H9 (cell line): Measurements from ENCODE around the gene GRID1. TPM values are rescaled to one million over a fixed set of nuclear protein-coding genes. Genes with fewer than 3 reads are reported as not detected.

Experiments used
- DNase-seq: peaks from one replicate; pipeline ENCODE4 v3.0.0-alpha.2; 2017
- H2AFZ ChIP-seq: one replicate; pipeline ENCODE4 v1.6.1; 2013; ENCODE audit warnings: mild to moderate bottlenecking, low read length, control low read depth, moderate library complexity
- H2AK5ac ChIP-seq: 2 replicates; pipeline ENCODE4 v1.6.1; 2013; ENCODE audit warnings: low read length, control low read depth, mixed read lengths; ENCODE audit not compliant: insufficient read length
- H2BK120ac ChIP-seq: one replicate; pipeline ENCODE4 v1.6.1; 2013; ENCODE audit warnings: low read depth, mild to moderate bottlenecking, low read length, control low read depth, inconsistent platforms; ENCODE audit not compliant: poor library complexity, severe bottlenecking
- H2BK12ac ChIP-seq: 2 replicates; pipeline ENCODE4 v1.6.1; 2013; ENCODE audit warnings: low read length, control low read depth, mixed read lengths, low read depth; ENCODE audit not compliant: insufficient read length
- H2BK15ac ChIP-seq: 2 replicates; pipeline ENCODE4 v1.6.1; 2013; ENCODE audit warnings: low read depth, low read length, control low read depth
- H2BK20ac ChIP-seq: one replicate; pipeline ENCODE4 v1.6.1; 2013; ENCODE audit warnings: low read depth, mild to moderate bottlenecking, low read length, control low read depth, inconsistent platforms; ENCODE audit not compliant: poor library complexity, severe bottlenecking
- H2BK5ac ChIP-seq: 2 replicates; pipeline ENCODE4 v1.6.1; 2013; ENCODE audit warnings: low read length, control low read depth, mixed read lengths; ENCODE audit not compliant: insufficient read length
- H3K14ac ChIP-seq: 2 replicates; pipeline ENCODE4 v1.6.1; 2013; ENCODE audit warnings: low read length, control low read depth; ENCODE audit not compliant: insufficient read depth
- H3K18ac ChIP-seq: 2 replicates; pipeline ENCODE4 v1.6.1; 2013; ENCODE audit warnings: low read depth, mild to moderate bottlenecking, mixed read lengths, low read length, control low read depth; ENCODE audit not compliant: insufficient read length
- H3K23ac ChIP-seq: 2 replicates; pipeline ENCODE4 v1.6.1; 2013; ENCODE audit warnings: low read length, control low read depth, mixed read lengths, low read depth; ENCODE audit not compliant: insufficient read length
- H3K23me2 ChIP-seq: 2 replicates; pipeline ENCODE4 v1.6.1; 2013; ENCODE audit warnings: low read depth, mild to moderate bottlenecking, mixed read lengths, low read length, control low read depth; ENCODE audit not compliant: insufficient read length, poor library complexity, severe bottlenecking
- H3K27ac ChIP-seq: 2 replicates; pipeline ENCODE4 v1.5.1; 2013; ENCODE audit warnings: low read length, control low read depth, mixed read lengths, low read depth; ENCODE audit not compliant: insufficient read length
- H3K27me3 ChIP-seq: 2 replicates; pipeline ENCODE4 v1.6.1; 2013; ENCODE audit warnings: low read length, control low read depth, inconsistent platforms; ENCODE audit not compliant: insufficient read depth
- H3K4ac ChIP-seq: 2 replicates; pipeline ENCODE4 v1.6.1; 2013; ENCODE audit warnings: low read depth, mild to moderate bottlenecking, control low read depth, inconsistent platforms, low read length, moderate library complexity
- H3K4me1 ChIP-seq: 2 replicates; pipeline ENCODE4 v1.6.1; 2013; ENCODE audit warnings: low read length, control low read depth, inconsistent platforms; ENCODE audit not compliant: insufficient read depth
- H3K4me2 ChIP-seq: 2 replicates; pipeline ENCODE4 v1.6.1; 2013; ENCODE audit warnings: low read length, control low read depth, mixed read lengths; ENCODE audit not compliant: insufficient read length, insufficient read depth
- H3K56ac ChIP-seq: 2 replicates; pipeline ENCODE4 v1.6.1; 2013; ENCODE audit warnings: low read depth, mild to moderate bottlenecking, mixed read lengths, low read length, control low read depth; ENCODE audit not compliant: insufficient read length
- H3K79me1 ChIP-seq: 2 replicates; pipeline ENCODE4 v1.6.1; 2013; ENCODE audit warnings: low read depth, mild to moderate bottlenecking, moderate library complexity, low read length, control low read depth, inconsistent platforms; ENCODE audit not compliant: insufficient read depth, poor library complexity, severe bottlenecking
- H3K79me2 ChIP-seq: 2 replicates; pipeline ENCODE4 v1.6.1; 2013; ENCODE audit warnings: low read length, control low read depth, inconsistent platforms; ENCODE audit not compliant: insufficient read depth
- H3K9ac ChIP-seq: 2 replicates; pipeline ENCODE4 v1.6.1; 2013; ENCODE audit warnings: low read length, control low read depth, mixed read lengths; ENCODE audit not compliant: insufficient read length; ENCODE audit errors: extremely low read depth
- H3K9me3 ChIP-seq: one replicate; pipeline ENCODE4 v1.6.1; 2013; ENCODE audit warnings: low read depth, low read length, inconsistent platforms; ENCODE audit not compliant: control insufficient read depth
- H3T11ph ChIP-seq: one replicate; pipeline ENCODE4 v1.6.1; 2013; ENCODE audit warnings: mild to moderate bottlenecking, low read length, control low read depth, inconsistent platforms
- H4K20me1 ChIP-seq: one replicate; pipeline ENCODE4 v1.6.1; 2013; ENCODE audit not compliant: control insufficient read depth, insufficient read length, insufficient read depth
- H4K5ac ChIP-seq: 2 replicates; pipeline ENCODE4 v1.6.1; 2013; ENCODE audit warnings: low read depth, mild to moderate bottlenecking, mixed read lengths, low read length, control low read depth; ENCODE audit not compliant: insufficient read length
- H4K8ac ChIP-seq: replicated peaks from 2 replicates; pipeline ENCODE4 v1.6.1; 2013; ENCODE audit warnings: low read length, control low read depth, mixed read lengths, low read depth; ENCODE audit not compliant: insufficient read length
- H4K91ac ChIP-seq: 2 replicates; pipeline ENCODE4 v1.6.1; 2013; ENCODE audit warnings: low read depth, mild to moderate bottlenecking, moderate library complexity, mixed read lengths, low read length, control low read depth; ENCODE audit not compliant: insufficient read length
- H3K27ac Mint-ChIP-seq, 3 experiments: 2 replicates in 2 of 3; 3 replicates in 1 of 3; pipeline ENCODE4 v1.8.0; 2020 to 2021; ENCODE audit warnings: mixed read lengths in 3 of 3, mild to moderate bottlenecking in 1 of 3, moderate library complexity in 1 of 3
- H3K27me3 Mint-ChIP-seq: 2 replicates; pipeline ENCODE4 v1.8.0; 2021; ENCODE audit warnings: low read depth, mild to moderate bottlenecking, moderate library complexity, mixed read lengths
- H3K36me3 Mint-ChIP-seq, 3 experiments: 2 replicates in 2 of 3; 3 replicates in 1 of 3; pipeline ENCODE4 v1.8.0; 2020 to 2021; ENCODE audit warnings: low read depth in 3 of 3, mixed read lengths in 3 of 3; ENCODE audit not compliant: insufficient read depth in 1 of 3
- H3K4me1 Mint-ChIP-seq, 2 experiments: 2 replicates each; pipeline ENCODE4 v1.8.0; 2020; ENCODE audit warnings: mixed read lengths in 2 of 2
- H3K4me3 Mint-ChIP-seq, 2 experiments: 2 replicates in 1 of 2; 3 replicates in 1 of 2; pipeline ENCODE4 v1.8.0; 2020 to 2021; ENCODE audit warnings: mild to moderate bottlenecking in 2 of 2, mixed read lengths in 2 of 2, moderate library complexity in 1 of 2
- H3K9me3 Mint-ChIP-seq, 2 experiments: 2 replicates in 1 of 2; 3 replicates in 1 of 2; pipeline ENCODE4 v1.8.0; 2020; ENCODE audit warnings: mild to moderate bottlenecking in 2 of 2, mixed read lengths in 2 of 2, moderate library complexity in 1 of 2
- WGBS: extraction: QIAGEN DNeasy Blood & Tissue Kit; methylation state at CpG from one replicate; pipeline ENCODE4 v1.1.7; 2013; ENCODE audit warnings: missing lambda C conversion rate, low lambda C conversion rate, mixed read lengths; ENCODE audit not compliant: insufficient read length; ENCODE audit errors: extremely low coverage; 5-methylcytosine and 5-hydroxymethylcytosine counted together
- total RNA-seq: library from RNA; stranded (reverse); gene quantifications from 2 replicates; pipeline ENCODE4 v1.2.1, GENCODE V29; 2021
- TF ChIP-seq, protein P1 (sequence below): fragments of 200-600 bp; sonication (generic); conservative IDR thresholded peaks from 3 replicates; pipeline ENCODE4 v1.8.0; 2021; ENCODE audit warnings: antibody characterized with exemption, mild to moderate bottlenecking

GRID1 gene
- total RNA-seq, 1 experiment from 2014 or later = 0.35 TPM

DNA sequence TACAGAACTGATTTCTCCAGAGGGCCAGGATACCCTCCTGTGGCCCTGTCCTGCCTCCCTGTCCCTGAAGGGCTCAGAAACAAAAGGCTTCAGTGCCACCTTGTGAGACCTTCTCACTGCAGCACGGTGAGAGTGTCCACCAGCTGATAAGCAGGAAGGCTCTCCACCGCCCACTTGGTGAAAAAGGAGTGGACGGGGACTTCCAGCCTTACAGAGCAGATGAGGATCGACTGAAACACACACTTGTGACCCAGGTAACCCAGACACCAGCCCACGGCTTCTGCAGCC lies 330.1 kb downstream of the GRID1 start:
- Histone ChIP-seq H2AK5ac (no peak overlapping the region), H4K8ac (no peak overlapping the region), H2BK15ac (no peak overlapping the region), H3K23ac (no peak overlapping the region), H4K20me1 (no peaks in the 10 kb centered on the region), H3K4me1 (no peaks in the 10 kb centered on the region), H3K27ac (no peak overlapping the region), H4K91ac (no peak overlapping the region), H3K27me3 (no peaks in the 10 kb centered on the region), H2BK12ac (no peak overlapping the region), H3K9me3 (peaks cover 5% of the 10 kb centered on the region), H2BK120ac (no peak overlapping the region), H3K79me1 (no peaks in the 10 kb centered on the region), H3K56ac (no peak overlapping the region), H3K4ac (no peak overlapping the region), H3K79me2 (no peaks in the 10 kb centered on the region), H3K23me2 (no peaks in the 10 kb centered on the region), H3K14ac (no peak overlapping the region), H2BK5ac (no peak overlapping the region), H2AFZ (no peak overlapping the region), H4K5ac (no peak overlapping the region), H3K18ac (no peak overlapping the region), H2BK20ac (no peak overlapping the region), H3K4me2 (no peak overlapping the region), H3K9ac (no peak overlapping the region), H3T11ph (no peak overlapping the region)
- TF ChIP-seq, protein P1, sequence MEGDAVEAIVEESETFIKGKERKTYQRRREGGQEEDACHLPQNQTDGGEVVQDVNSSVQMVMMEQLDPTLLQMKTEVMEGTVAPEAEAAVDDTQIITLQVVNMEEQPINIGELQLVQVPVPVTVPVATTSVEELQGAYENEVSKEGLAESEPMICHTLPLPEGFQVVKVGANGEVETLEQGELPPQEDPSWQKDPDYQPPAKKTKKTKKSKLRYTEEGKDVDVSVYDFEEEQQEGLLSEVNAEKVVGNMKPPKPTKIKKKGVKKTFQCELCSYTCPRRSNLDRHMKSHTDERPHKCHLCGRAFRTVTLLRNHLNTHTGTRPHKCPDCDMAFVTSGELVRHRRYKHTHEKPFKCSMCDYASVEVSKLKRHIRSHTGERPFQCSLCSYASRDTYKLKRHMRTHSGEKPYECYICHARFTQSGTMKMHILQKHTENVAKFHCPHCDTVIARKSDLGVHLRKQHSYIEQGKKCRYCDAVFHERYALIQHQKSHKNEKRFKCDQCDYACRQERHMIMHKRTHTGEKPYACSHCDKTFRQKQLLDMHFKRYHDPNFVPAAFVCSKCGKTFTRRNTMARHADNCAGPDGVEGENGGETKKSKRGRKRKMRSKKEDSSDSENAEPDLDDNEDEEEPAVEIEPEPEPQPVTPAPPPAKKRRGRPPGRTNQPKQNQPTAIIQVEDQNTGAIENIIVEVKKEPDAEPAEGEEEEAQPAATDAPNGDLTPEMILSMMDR = no peak
- Mint-ChIP-seq H3K27ac (no peak overlapping the region), H3K27me3 (peaks cover 1% of the 10 kb centered on the region; the same call in 1 of the 2 replicates), H3K9me3 (peaks cover 10 to 12% of the 10 kb centered on the region in 2 experiments), H3K4me1 (no peaks in the 10 kb centered on the region), H3K36me3 (peaks cover 3 to 5% (median 5%) of the 10 kb centered on the region in 3 experiments; a peak in 6 of 7 replicates), H3K4me3 (no peak overlapping the region)
- no CpG with 5 or more reads among the region's 5 CpGs for WGBS
- no peak for DNase-seq
